22Rv1 (cell line): Measurements from ENCODE around the gene FADS3.

ENCODE experiments used
- ZFX ChIP-seq: fragments of 450-650 bp; IDR thresholded peaks from 2 replicates; pipeline ENCODE4 v1.6.1; 2017; ENCODE audit warnings: antibody characterized with exemption, borderline replicate concordance
- TF ChIP-seq, protein P1 (sequence below): fragments of 450-650 bp; IDR thresholded peaks from 2 replicates; pipeline ENCODE4 v1.5.1; 2017; ENCODE audit warnings: mild to moderate bottlenecking

- TF ChIP-seq, protein P1, sequence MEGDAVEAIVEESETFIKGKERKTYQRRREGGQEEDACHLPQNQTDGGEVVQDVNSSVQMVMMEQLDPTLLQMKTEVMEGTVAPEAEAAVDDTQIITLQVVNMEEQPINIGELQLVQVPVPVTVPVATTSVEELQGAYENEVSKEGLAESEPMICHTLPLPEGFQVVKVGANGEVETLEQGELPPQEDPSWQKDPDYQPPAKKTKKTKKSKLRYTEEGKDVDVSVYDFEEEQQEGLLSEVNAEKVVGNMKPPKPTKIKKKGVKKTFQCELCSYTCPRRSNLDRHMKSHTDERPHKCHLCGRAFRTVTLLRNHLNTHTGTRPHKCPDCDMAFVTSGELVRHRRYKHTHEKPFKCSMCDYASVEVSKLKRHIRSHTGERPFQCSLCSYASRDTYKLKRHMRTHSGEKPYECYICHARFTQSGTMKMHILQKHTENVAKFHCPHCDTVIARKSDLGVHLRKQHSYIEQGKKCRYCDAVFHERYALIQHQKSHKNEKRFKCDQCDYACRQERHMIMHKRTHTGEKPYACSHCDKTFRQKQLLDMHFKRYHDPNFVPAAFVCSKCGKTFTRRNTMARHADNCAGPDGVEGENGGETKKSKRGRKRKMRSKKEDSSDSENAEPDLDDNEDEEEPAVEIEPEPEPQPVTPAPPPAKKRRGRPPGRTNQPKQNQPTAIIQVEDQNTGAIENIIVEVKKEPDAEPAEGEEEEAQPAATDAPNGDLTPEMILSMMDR = no peak
- TF ChIP-seq ZFX = no peak
Measured at GRCh38 chr11:61892085-61892370, 683 bp upstream of the FADS3 start.
